Right renal cortex interstitium (tissue), 3 donors: ENCODE measurements around the gene SEC24D. TPM values are rescaled to one million over a fixed set of nuclear protein-coding genes. Genes with fewer than 3 reads are reported as not detected.
"Not testable (repeated sequence)": the region's sequence is repeated elsewhere in the genome, so short reads cannot be mapped to it uniquely, and the experiment has no call there.

Source experiments
- DNase-seq, 3 donors: peaks; one replicate each; pipeline ENCODE4 v3.0.0-alpha.2; 2013; ENCODE audit warnings: low read depth in 3 of 3, low spot score in 2 of 3
- polyA plus RNA-seq, 3 donors: library from polyadenylated mRNA; unstranded; fragments of 120-200 nt; gene quantifications; one replicate each; pipeline ENCODE4 v1.2.1, GENCODE V29; 2013; ENCODE audit not compliant: insufficient read length in 3 of 3

The SEC24D gene, protein sequence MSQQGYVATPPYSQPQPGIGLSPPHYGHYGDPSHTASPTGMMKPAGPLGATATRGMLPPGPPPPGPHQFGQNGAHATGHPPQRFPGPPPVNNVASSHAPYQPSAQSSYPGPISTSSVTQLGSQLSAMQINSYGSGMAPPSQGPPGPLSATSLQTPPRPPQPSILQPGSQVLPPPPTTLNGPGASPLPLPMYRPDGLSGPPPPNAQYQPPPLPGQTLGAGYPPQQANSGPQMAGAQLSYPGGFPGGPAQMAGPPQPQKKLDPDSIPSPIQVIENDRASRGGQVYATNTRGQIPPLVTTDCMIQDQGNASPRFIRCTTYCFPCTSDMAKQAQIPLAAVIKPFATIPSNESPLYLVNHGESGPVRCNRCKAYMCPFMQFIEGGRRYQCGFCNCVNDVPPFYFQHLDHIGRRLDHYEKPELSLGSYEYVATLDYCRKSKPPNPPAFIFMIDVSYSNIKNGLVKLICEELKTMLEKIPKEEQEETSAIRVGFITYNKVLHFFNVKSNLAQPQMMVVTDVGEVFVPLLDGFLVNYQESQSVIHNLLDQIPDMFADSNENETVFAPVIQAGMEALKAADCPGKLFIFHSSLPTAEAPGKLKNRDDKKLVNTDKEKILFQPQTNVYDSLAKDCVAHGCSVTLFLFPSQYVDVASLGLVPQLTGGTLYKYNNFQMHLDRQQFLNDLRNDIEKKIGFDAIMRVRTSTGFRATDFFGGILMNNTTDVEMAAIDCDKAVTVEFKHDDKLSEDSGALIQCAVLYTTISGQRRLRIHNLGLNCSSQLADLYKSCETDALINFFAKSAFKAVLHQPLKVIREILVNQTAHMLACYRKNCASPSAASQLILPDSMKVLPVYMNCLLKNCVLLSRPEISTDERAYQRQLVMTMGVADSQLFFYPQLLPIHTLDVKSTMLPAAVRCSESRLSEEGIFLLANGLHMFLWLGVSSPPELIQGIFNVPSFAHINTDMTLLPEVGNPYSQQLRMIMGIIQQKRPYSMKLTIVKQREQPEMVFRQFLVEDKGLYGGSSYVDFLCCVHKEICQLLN
- 10 to 100 TPM; 41.3 to 43.0 (median 42.0) TPM for polyA plus RNA-seq

DNA sequence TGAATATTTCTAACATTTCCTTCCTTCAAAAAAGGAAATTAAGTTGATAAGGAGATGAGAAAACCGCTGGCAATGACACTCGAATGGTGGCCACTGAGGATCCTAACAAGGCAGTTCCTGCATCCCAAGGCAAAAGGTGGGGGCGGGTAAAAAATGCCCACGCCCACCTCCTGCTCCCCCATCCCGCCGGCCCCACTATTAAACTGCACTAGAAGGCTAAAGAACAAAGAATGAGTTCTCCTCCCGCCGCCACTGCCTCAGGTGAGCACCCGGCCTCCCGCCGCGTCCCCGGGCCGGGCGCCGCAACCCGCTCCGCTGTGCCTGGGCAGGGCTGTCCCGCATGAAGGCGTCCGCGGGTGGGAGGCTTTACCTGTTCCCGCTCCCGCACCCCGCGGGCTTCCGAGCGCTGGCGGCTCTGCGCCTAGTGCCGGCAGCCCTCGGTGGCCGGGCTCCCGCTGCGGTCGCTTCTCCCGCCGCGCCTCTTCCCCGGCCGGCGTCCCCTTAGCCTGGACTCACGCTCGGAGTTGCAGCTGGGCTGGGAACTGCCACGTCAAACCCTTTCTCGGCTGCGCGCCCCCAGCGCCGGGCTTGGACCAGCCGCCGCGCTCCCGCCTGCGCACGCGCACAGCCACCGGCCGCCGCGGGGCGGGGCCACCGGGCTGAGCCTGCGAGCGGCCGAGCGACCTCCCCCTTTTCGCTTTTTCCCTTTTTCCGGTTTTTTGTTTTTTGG is at the start of gene SEC24D:
TSS of gene SEC24D (minus strand) at position 556 of the 730 bp plus-strand sequence. CDS start 2,430 bp downstream, outside the sequence.
- peak; percentile 61 to 80 (median 80) for DNase-seq

DNA sequence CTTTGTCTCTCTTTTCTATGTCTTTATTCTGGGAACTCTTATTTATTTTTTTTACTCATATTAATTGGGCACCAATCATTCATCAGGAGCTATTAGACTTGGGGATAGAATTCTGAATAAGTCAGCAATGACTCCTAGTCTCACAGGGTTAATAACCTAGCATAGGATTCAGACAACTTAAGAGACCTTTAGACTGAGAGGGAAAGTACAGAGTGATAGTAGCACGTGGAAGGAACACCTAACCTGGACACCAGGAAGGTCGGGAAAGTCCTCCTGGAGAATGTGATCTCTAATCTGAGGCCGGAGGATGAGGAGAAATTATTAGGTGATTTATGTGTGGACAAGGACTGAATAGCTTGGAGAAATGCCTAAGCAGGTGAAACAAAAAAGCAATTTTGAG is 48.8 kb upstream of the SEC24D start:
- no peak for DNase-seq

DNA sequence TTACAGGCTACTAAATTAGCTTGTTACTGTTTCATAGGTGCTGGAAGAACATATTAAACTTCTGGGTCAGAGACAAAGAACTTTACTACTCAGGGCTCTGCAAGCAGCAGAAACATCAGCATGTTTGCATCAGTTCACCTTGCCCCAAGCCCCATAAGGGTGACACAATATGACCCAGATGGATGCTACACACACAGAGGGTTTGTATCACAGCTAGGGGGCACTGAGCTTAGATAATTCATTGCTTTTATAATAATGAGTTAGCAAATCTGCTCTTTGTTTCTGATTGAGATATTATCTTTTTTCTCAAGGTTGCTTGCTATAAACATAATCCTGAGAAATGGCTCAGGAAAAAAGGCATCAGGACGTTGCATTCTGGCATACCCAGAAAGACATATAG is 47.9 kb upstream of the SEC24D start:
- no peak for DNase-seq

DNA sequence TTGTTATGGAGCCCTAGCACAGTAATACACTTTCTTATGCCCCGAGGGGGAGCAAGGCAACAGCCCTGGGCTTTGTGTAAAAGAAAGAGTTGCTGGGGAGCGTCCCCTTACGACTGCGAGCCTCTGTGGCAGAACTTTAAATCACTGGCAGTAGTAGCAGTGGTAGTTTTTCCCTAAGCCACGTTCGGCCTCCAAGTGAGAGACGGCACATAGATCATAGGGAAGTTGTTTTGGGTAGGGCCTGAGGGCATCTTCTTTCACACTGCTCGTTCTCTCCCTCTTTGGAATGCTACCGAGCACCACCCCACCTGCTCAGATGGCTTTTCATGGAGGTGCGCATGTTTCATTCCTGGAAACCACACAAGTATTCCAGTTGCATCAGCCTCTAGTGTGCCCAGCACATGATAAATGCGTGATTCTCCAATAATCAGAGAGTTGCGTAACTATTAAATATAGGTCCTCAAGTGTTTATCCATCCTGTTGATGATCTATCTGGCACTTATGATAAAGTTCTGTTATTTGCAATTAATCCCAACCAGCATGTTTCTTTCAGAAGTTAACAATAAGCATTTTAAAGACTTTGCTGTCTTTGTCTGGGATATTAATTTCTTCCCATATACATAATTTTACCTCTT is 45.7 kb upstream of the SEC24D start:
- DNase-seq, result no peak

DNA sequence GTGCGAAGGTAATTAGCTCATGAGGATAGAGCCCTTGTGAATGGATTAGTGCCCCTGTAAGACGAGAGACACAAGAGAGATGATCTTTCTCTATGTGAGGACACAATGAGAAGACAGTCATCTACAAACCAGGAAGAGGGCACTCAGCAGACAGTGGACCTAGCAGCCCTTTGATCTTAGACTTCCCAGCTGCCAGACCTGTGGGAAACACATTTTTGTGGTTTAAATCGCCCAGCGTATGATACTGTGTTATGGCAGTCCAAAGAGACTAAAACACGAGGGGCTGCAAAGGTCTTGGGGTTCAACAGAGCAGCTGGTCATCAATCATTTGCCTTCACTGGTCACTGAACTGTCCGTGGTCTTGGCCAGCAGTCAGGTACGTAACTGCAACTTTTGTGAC is 43.5 kb upstream of the SEC24D start:
- DNase-seq, result no peak

DNA sequence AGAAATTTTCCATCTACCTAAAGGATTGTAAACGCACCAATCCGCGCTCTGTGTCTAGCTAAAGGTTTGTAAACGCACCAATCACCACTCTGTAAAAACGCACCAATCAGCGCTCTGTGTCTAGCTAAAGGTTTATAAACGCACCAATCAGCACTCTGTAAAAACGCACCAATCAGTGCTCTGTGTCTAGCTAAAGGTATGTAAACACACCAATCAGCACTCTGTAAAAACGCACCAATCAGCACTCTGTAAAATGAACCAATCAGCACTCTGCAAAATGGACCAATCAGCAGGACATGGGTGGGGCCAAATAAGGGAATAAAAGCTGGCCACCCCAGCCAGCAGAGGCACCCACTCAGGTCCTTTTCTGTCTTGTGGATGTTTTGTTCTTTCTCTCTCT is 42.6 kb upstream of the SEC24D start:
- not testable (repeated sequence) for DNase-seq

DNA sequence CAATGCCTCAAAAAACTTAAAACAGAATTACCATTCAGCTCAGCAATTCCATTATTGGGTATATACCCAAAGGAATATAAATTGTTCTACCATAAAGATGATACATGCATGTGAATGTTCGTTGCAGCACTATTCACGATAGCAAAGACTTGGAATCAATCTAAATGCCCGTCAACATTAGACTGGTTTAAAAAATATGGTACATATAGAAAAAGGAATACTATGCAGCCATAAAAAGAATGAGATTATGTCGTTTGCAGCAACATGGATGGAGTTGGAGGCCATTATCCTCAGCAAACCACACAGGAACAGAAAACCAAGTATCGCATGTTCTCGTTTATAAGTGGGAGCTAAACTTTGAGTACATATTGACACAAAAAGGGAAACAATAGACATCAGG is 41.9 kb upstream of the SEC24D start:
- DNase-seq, result no peak

DNA sequence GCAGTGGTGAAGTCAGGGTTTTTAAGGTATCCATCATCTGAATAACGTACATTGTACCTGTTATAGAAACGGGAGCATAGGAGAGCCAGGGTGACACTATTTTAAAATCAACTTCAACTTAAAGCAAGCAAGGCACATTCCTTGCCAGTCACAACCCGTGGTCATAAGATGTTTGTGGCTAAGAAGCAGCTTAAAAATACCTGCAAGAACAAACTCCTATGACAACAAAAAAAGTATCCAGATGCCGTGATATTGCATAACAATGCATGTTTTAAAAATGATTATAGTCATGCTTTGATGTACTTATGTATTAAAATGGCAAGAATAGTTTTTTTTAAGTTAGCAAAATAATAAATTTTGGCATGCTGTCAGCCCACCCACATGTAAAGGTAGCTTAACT is 36.3 kb upstream of the SEC24D start:
- DNase-seq, result no peak

DNA sequence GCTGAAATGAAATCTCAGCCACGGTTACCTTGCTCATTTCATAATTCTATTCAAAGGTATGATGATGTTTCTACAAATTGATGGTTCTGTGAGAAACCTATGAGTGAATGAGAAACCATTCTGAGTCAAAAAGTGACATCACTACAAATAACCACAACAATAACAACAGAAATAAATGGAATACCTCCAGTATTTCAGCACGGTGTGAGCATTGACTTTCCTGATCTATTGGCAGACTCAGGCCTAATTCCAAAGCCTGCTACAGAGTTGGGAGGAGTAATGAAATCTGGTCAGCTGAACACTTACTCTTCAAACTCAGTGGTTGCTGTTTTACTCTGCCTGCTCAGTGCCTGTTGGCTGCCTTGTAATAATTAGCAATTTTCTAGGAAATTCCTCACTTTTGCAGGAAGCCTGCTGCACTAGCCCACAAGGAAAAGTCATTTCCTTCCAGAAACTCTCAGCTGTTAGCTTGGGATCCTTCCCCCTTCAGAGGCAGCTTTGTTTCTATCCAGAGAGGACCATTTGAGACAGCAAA is 33.9 kb upstream of the SEC24D start:
- no peak for DNase-seq

DNA sequence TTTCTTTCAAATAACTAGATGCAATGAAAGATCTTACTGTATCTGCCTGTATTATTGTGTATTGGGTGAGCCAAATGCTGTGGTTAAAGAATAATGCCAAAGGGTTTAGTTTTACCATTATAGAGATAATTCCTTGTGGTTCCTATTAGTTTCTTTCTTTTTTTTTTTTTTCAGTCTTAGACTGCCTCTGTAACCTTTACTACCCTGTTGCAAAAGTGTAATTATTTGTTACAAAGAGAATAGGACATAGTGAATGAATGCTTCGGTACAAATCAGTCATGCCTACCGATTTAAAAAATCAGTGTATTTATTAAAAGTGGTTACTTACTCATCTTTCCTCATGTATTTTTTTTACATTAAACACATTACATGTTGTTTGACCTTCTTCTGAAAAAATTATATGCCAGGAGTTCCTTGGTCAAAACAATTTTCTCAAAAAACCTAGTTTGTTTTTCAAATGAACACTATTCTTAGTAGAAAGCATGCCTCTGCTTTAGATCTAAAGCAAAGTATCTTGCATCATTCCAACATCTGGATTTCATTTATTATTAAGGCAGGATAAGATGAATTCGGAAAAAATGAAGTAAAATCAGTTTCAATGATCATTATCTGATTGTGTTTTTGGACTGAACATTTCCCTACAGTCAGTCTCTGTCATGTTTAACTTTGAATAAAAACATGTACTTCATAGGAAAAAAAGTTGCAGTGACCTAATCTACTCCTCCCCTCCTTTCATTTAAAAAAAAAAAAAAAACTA is 31.6 kb upstream of the SEC24D start:
- DNase-seq, result no peak

DNA sequence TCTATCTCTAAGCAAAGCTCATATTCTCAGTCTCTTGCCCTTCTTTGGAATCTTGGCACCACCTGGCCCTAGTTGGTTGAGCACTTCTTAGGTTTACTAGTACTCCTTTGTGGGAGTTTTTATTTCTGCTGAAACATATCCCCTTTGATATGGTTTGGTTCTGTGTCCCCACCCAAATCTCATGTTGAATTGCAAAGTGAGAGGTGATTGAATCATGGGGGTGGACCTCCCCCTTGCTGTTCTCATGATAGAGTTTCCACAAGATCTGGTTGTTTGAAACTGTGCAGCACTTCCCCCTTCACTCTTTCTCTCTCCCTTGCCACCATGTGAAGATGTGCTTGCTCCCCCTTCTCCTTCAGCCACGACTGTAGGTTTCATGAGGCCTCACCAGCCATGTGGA is 30.5 kb upstream of the SEC24D start:
- no peak for DNase-seq

DNA sequence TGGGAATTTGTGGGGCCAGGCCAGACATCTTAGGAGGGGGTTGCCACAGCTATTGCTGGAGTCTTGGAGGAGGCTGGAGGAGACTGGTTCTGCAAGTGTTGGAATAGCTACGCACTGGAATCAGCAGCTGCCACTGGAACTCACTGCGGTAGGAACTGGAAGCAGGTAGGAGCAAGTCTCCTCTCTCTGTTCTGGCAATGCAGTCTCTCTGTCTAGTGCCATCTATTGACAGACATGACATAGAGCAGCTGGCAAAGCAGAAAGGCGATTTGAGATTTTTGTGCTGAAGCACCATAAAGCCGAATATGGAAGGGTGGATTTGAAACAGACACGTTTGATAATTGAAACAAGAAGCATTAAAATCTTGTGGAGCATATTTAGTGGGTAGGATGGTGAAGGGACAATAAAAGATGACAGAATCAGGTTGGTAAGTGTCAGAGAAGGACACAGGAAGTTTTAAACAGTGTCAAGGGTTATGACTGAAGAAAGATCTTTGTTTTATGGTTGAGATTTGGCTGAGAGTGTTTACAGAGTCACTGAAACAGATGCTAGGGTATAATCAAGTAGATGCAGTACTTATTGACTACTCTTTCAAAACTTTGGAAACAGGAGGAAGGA is 29.3 kb upstream of the SEC24D start:
- DNase-seq, result no peak

DNA sequence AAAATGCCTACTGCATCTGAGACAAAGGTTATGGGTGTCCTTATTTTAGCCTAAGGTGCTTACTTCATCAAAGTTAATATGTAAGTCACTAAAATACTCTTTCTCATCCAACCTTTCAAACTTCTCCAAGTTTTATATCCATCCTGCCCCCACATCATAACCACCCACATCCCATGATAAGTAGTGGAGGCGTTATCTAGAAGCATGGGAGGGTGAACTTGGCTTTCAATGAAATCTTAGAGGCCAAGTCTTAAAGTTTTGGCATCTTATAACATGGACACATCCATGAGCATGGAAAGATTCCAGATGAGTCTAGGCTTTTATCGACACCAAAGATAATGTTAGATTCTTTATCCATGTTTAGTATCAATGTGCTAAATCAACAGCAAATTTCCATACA is 22.9 kb upstream of the SEC24D start:
- no peak for DNase-seq

DNA sequence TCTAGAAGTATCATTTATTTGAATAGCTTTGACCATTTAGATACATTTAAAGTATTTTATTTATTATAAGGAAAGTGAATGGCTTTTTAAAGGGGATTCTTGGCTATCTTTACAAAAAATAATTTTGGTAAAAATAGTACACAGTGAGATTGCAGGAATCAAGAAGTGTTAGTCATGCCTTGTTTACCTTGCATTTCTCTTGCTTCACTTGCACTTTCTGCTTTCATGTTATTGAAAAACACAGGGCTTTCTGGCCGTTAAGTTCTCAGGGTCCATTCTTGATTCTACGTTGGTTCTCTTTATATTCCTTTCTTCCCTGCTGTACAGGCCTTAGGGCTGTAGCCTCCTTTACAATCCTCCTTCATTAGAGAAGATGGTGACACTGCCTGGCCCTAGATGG is 21.8 kb upstream of the SEC24D start:
- DNase-seq, result no peak

DNA sequence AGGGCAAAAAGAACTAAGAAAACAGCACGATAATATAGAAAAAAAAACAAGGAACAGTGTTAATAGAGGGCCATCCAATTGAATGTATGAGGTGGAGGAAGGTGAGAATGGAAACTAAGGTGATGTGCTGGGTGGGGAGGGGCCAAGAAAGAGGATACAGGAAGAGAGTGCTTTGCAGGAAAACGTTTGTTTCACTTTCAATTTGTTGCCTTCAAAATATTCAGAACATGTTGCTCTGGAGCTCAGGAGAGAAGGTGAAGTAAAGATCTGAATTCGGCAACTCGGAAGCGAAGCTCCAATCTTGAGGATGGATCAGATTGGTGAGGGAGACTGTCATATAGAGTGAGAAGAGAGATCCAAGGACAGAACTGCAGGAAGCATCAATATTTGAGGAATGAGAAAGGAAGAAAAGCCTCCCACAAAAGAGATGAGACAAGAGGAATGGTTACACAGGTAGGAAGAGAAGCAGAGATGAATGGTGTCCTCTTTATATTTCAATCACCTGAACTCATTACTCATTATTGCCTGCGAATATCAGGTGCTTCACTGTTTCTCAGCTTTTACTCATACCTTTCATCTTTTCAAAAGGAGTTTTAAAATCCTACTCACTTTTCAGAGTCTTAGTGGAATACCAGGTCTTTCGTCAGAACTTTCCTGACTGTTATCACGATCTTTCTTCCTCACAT is 14.7 kb upstream of the SEC24D start:
- DNase-seq, result no peak

DNA sequence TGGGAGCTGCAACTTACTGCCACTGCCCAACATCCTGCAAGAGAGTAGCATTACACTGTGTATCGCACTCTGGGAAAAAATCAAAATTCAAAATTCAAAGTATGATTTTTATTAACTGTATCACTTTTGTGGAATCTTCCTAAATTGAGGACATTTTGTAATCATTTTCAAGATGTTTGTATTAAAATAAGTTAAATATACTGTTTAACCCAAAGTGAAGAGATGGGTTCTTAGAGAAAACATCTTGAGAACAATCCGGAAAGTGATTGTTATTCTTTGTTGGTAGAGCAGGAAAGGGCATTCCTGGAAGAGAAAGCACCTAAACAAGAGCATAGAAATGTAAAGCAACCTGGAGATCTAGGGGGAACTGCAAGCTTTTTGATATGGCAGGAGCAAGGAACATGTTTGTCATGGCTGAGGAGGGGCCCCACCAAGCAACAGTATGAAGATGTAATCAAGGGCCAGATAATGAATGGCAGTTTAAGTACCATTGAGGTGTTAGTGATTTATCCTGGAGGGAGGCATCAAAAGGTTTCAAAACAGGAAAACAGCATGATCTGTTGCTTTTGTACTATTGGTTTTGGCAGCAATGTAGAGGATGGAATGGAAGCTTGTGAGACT is 14.1 kb upstream of the SEC24D start:
- DNase-seq, result no peak

DNA sequence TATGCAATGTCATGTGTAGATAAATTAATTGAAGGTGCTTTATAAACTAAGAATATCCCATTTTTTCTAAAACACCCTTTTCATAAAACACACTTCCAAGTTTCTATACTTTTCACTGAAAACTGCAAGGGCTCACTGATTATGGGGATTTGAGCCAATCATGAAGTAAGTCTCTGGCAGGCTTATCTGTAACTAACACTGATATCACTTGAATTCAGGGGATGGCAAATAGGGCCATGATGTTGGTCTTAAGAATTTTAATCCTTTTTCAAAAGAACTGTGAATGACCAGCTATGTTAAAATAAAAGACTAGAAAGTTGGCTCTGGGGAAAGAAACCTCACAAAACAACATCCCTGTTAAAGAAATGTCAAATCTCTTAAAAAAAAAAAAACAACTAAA is 13.0 kb upstream of the SEC24D start:
- DNase-seq, result no peak

DNA sequence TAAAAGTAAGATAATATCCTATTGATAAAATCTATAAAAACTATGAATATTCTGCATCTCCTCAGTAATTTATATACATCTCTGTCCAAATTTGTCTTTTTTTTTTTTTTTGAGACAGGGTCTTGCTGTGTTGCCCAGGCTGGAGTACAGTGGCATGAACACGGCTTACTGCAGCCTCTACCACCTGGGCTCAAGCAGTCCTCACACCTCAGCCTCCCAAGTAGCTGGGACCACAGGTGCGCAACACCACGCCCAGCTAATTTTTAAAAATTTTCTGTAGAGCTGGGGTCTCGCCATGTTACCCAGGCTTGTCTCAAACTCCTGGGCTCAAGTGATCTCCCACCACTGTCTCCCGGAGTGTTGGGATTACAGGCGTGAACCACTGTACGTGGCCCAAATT is 12.3 kb upstream of the SEC24D start:
- no peak for DNase-seq
